Ishikawa (cell line): ENCODE data around the gene ZNF416.

Experiments
- CEBPB ChIP-seq: IDR thresholded peaks from 2 replicates; pipeline ENCODE4 v1.6.1; 2012
- CREB1 ChIP-seq: IDR thresholded peaks from 2 replicates; pipeline ENCODE4 v1.6.1; 2012; ENCODE audit warnings: low read depth
- EGR1 ChIP-seq: IDR thresholded peaks from 2 replicates; pipeline ENCODE4 v1.6.1; 2012
- EP300 ChIP-seq: IDR thresholded peaks from 2 replicates; pipeline ENCODE4 v1.6.1; 2012; ENCODE audit warnings: borderline replicate concordance
- FOXM1 ChIP-seq: IDR thresholded peaks from 2 replicates; pipeline ENCODE4 v1.6.1; 2012; ENCODE audit warnings: low read depth, borderline replicate concordance
- NFIC ChIP-seq: IDR thresholded peaks from 2 replicates; pipeline ENCODE4 v1.6.1; 2012
- RAD21 ChIP-seq: IDR thresholded peaks from 2 replicates; pipeline ENCODE4 v1.6.1; 2012; ENCODE audit warnings: low read depth
- TAF1 ChIP-seq: IDR thresholded peaks from 2 replicates; pipeline ENCODE4 v1.6.1; 2012; ENCODE audit warnings: low read depth, mild to moderate bottlenecking
- TCF12 ChIP-seq: IDR thresholded peaks from 2 replicates; pipeline ENCODE4 v1.6.1; 2012; ENCODE audit warnings: low read depth
- TEAD4 ChIP-seq: IDR thresholded peaks from 2 replicates; pipeline ENCODE4 v1.6.1; 2012
- YY1 ChIP-seq: IDR thresholded peaks from 2 replicates; pipeline ENCODE4 v1.6.1; 2012; ENCODE audit warnings: low read depth
- ZBTB7A ChIP-seq: IDR thresholded peaks from 2 replicates; pipeline ENCODE4 v1.6.1; 2012; ENCODE audit warnings: low read depth
- TF ChIP-seq, protein P1 (sequence below): IDR thresholded peaks from 2 replicates; pipeline ENCODE4 v1.6.1; 2012; ENCODE audit warnings: low read depth, mild to moderate bottlenecking
- TF ChIP-seq, protein P2 (sequence below): IDR thresholded peaks from 2 replicates; pipeline ENCODE4 v1.6.1; 2012
- TF ChIP-seq, protein P3 (sequence below): IDR thresholded peaks from 2 replicates; pipeline ENCODE4 v1.6.1; 2012

Gene ZNF416

DNA sequence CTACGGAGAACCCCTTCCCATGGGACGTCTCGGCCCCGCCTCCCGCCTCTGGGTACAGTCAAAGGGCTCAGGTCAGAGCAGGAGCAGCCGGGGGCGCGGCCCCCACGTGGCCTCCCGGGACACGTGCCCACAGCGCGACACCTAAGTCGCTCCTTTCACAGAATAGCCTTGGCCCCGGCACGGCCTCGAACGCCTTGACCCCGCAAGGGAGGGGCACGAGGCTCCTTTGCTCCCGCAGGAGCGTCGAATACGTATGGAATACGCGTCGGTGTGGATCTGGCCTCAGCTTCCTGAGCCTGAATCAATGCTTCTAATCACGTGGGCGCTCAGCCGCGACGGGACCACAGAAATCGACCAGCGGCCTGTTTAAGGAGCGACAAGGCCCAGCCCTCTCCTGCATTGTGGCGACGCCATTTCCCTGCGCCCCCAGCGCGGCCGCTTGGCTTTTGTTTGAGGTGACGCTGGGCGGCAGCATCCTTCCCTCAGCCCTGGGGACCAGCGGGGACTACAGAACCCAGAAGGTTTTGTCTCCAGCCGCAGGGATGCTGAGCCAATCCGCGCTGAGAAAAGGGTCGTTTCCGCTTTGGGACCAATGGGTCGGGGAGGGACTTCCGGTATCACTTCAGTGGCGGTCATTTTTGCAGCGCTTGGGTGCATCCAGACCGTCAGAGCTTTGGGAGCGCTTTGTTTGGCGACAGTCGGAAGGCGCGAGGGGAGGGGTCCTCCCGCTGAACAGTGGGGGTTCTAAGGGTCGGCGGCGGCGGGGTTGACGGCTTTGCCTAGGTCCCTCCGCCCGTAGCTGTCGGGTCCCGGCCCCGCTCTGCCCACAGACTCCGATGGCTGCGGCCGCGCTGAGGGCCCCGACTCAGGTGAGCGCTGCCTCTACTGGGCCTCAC lies 5.1 kb upstream of the ZNF416 start, which contains the start of gene ZIK1:
TSS of gene ZIK1 (plus strand) at position 625 of the 896 bp plus-strand sequence. CDS start at position 837, 212 bp downstream.
- no peak for TF ChIP-seq EP300
- TF ChIP-seq YY1 = no peak
- TF ChIP-seq, protein P1, sequence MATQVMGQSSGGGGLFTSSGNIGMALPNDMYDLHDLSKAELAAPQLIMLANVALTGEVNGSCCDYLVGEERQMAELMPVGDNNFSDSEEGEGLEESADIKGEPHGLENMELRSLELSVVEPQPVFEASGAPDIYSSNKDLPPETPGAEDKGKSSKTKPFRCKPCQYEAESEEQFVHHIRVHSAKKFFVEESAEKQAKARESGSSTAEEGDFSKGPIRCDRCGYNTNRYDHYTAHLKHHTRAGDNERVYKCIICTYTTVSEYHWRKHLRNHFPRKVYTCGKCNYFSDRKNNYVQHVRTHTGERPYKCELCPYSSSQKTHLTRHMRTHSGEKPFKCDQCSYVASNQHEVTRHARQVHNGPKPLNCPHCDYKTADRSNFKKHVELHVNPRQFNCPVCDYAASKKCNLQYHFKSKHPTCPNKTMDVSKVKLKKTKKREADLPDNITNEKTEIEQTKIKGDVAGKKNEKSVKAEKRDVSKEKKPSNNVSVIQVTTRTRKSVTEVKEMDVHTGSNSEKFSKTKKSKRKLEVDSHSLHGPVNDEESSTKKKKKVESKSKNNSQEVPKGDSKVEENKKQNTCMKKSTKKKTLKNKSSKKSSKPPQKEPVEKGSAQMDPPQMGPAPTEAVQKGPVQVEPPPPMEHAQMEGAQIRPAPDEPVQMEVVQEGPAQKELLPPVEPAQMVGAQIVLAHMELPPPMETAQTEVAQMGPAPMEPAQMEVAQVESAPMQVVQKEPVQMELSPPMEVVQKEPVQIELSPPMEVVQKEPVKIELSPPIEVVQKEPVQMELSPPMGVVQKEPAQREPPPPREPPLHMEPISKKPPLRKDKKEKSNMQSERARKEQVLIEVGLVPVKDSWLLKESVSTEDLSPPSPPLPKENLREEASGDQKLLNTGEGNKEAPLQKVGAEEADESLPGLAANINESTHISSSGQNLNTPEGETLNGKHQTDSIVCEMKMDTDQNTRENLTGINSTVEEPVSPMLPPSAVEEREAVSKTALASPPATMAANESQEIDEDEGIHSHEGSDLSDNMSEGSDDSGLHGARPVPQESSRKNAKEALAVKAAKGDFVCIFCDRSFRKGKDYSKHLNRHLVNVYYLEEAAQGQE = no peak
- no peak for TF ChIP-seq TAF1
- TF ChIP-seq TCF12 = no peak
- TF ChIP-seq NFIC = no peak

DNA sequence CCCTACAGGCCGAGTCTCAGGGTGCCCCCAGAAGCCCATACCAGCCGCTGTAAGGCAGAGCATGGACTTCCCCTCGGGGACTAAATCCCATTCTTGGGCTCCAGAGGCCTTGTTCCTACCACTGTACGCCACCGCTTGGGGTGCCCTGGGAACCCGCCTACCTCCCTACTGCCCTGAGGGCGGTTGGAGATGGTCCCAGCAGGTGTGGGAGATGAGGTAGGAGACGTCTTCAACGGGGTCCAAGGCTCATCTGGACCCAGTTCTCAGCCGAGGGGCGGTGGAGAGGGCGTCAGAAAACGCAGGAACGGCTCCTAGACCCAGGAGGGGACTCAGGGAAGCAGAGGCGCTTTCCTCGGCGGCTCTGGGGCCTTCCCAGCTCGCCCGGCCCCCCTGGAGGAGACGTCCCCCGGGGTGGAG lies 4.4 kb upstream of the ZNF416 start:
- no peak for TF ChIP-seq CEBPB
- TF ChIP-seq ZBTB7A = no peak
- TF ChIP-seq EGR1 = no peak
- TF ChIP-seq FOXM1 = no peak
- no peak for TF ChIP-seq NFIC
- TF ChIP-seq TEAD4 = no peak
- no peak for TF ChIP-seq CREB1
- TF ChIP-seq, protein P2, sequence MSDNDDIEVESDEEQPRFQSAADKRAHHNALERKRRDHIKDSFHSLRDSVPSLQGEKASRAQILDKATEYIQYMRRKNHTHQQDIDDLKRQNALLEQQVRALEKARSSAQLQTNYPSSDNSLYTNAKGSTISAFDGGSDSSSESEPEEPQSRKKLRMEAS = no peak

DNA sequence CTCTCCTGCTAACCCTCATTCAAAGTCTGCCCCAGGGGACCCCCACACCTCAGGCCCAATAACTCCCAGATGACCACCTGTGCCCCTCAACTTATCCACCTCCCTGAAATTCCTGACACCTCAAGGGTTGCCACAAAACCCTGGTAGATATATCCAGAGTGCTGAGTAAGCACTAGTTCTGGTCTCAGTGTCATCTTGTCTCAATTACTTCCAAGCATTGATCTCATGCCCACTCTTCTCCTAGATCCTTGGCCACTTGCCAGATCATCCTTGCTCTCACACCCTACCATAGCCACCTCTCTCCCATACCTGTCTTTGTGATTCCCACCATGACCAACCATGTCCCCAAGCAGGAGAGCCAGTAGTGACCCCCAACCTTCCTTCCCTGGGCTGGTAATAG lies 2.0 kb downstream of the ZNF416 start:
- TF ChIP-seq, protein P3, sequence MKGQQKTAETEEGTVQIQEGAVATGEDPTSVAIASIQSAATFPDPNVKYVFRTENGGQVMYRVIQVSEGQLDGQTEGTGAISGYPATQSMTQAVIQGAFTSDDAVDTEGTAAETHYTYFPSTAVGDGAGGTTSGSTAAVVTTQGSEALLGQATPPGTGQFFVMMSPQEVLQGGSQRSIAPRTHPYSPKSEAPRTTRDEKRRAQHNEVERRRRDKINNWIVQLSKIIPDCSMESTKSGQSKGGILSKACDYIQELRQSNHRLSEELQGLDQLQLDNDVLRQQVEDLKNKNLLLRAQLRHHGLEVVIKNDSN = no peak
- TF ChIP-seq, protein P1 = no peak
- TF ChIP-seq CEBPB (no peak), TCF12 (no peak), RAD21 (no peak), ZBTB7A (no peak), EGR1 (no peak)

DNA sequence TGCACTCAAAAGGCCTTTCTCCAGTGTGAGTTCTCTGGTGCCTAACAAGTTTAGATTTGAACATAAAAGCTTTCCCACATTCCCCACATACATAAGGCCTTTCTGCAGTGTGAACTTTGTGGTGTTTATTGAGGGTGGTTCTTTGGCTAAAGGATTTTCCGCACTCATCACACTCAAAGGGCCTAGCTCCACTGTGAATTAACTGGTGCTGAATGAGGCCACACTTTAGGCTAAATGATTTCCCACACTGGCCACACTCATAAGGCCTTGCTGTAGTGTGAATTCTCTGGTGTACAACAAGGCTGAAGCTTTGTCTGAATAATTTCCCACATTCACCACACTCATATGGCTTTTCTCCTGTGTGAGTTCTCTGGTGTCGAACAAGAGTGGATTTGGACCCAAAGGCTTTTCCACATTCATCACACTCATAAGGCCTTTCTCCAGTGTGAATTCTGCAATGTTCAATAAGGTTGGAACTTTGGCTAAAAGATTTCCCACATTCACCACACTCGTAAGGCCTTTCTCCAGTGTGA lies 6.2 kb downstream of the ZNF416 start:
- no peak for TF ChIP-seq NFIC
- no peak for TF ChIP-seq RAD21
- TF ChIP-seq TAF1 = no peak
- no peak for TF ChIP-seq YY1

DNA sequence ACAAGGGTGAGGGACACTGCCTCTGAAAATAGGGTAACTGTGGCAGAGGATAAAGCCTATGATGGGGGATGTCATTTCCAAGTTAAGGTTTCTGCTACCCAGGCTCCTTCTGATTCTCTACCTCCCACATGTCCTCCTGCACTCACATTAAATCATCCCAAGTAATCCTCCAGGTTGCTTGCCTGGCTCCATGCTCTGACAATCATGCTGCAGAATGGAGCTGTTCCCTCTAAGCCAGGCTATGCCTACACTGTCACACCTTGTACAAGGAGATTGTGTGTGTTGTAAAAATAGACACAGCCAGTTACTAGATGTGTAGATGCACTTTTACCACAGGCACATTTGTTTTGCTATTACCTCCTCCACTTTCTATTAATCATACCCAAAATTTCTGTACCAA lies 8.0 kb downstream of the ZNF416 start:
- TF ChIP-seq EGR1 = no peak
- TF ChIP-seq ZBTB7A = no peak
- TF ChIP-seq, protein P1 = no peak
- TF ChIP-seq TAF1 = no peak
